GM18507 (cell line): ENCODE results near the gene EDN2.

ENCODE experiments used
- DNase-seq: peaks from one replicate; pipeline ENCODE4 v3.0.0; 2011; ENCODE audit warnings: low read depth; ENCODE audit not compliant: insufficient read length; ENCODE audit errors: extremely low spot score
- FAIRE-seq: peaks from 2 replicates; lab custom pipeline; 2011; peaks lifted over from hg19 to GRCh38; lab: Jason Lieb, UNC

EDN2 gene

GRCh38 chr1:41484402-41485241, at the start of gene EDN2:
Gene EDN2, minus strand, starts transcription at chr1:41484683. Its CDS starts 82 bp downstream, at chr1:41484601.
- DNase-seq (no peak), FAIRE-seq (no peak)

- FAIRE-seq (no peak), DNase-seq (no peak)
Observed at GRCh38 chr1:41533731-41534080, 49.2 kb upstream of the EDN2 start.

- no peak for DNase-seq
- no peak for FAIRE-seq
Observed at GRCh38 chr1:41533016-41533730, 48.7 kb upstream of the EDN2 start.

- FAIRE-seq = no peak
Observed at GRCh38 chr1:41532206-41532975, 47.9 kb upstream of the EDN2 start.

GRCh38 chr1:41530411-41530810, 45.9 kb upstream of the EDN2 start:
- FAIRE-seq (no peak), DNase-seq (no peak)

More at GRCh38 chr1:41532206-41532975, 47.9 kb upstream of the EDN2 start:
- DNase-seq = no peak

GRCh38 chr1:41529621-41530395, 45.3 kb upstream of the EDN2 start:
- FAIRE-seq = no peak

DNA sequence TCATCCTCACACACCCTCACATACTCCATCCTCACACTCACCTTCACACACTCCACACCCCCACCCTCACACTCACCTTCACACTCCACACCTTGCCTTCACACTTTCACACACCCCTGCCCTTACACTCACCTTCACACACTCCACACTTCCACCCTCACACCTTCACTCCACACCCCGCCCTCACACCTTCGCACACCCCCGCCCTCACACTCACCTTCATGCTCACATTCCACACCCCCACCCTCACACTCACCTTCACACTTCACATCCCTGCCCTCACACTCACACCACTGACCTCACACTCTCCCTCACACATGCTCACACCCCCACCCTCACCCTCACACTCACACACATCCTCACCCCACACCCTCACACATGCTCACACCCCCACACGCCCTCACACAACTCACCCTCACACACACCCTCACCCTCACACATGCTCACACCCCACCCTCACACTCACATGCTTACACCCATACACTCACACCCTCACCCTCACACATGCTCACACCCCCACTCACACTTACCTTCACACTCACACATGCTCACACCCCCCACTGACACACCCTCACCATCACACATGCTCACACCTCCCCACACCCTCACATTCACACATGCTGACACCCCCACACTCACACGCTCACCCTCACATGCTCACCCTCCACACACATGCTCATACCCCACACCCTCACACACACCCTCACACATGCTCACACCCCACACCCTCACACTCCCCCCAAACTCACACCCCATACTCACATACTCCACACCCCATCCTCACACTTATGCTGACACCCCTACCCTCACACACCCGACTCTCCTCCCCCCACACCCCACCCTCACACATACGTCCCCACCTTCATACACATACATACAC, 44.5 kb upstream of the EDN2 start:
- DNase-seq = no peak
- no peak for FAIRE-seq

More at GRCh38 chr1:41529621-41530395, 45.3 kb upstream of the EDN2 start:
- DNase-seq = no peak

DNA sequence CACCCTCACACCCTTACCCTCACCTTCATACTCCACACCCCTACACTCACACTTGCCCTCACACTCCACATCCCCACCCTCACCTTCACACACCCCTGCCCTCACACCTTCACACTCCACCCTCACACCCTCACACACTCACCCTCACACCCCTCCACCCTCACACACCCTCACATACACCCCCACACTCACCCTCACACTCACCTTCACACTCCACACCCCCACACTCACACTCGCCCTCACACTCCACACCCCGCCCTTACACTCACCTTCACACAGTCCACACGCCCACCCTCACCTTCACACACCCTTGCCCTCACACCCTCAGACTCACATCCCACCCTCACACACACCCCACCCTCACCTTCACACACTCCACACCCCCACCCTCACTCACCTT, 43.6 kb upstream of the EDN2 start:
- DNase-seq = no peak
- FAIRE-seq = no peak

- no peak for DNase-seq
- FAIRE-seq = no peak
Observed at GRCh38 chr1:41526956-41527561, 42.6 kb upstream of the EDN2 start.

DNA sequence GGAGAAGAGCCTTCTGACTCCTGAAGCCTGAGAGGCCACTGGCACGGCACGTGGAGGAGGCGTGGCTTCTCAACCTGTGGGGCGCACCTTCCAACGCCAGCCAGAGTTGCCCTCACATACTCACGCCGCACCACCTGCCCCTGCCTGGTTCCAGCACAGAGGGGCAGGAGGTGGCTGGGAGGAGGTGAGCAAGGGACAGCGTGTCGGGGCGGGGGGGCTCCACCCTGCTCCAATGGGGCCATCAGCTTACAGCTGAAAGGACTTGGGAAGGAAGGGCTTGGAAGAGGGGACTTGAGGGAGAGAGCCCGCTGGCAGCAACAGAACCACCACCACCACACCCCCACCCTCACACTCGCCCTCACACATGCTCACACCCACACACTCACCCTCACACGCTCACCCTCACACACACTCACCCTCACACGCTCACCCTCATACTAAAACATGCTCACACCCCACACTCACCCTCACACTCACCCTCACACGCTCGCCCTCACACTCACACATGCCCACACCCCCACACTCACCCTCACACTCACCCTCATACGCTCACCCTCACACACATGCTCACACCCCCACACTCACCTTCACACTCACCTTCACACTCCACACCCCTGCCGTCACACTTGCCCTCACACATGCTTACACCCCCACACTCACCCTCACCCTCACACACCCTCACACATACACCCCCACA, 41.6 kb upstream of the EDN2 start:
- DNase-seq = no peak
- FAIRE-seq = no peak

DNA sequence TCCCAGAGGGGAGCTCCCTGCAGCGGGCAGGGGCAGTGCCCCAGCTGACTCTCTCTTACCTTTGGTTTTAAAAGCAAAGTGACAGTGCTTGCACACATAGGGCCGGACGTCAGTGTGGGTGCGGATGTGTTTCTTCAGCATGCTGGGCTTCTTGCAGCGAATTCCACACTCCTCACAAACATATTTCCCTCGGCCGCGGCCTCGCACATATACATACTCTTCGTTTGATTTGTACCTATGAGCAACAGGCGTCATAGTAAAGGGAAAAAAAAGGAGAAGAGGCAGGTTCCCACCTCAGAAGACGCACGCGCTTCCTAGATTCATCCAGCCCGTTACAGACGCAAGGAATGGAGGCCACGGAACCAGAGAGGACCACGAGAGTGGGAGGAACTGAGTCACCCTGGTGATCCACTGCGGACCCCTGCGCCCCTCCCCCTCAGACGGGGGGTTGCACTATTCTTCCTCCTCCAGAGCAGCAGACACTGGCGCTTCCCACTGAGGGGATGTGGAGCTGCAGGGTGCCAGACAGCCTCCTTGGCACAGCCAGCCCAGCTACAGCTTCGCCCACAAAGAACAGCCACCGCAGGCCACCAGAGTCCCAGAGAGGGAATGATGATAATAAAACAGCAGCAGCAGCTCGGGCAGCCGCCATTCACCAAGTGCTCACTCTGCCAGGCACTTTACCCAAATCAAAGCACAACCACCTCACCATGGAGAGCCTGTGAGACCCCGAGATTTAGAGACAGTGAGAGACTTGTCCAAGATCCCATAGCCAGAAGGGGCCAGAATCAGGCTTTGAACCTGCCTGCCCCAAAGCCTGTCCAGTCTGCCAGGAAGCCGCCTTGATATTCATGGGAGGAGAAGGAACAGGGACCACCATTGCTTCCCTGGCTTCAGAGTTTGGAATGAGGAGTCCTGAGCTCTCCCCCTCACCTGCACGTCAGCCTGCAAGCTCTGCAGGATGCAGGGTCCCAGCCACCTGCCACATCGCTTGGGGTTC, 40.5 kb upstream of the EDN2 start:
- FAIRE-seq (no peak), DNase-seq (no peak)

- DNase-seq = no peak
- FAIRE-seq = no peak
Observed at GRCh38 chr1:41523949-41524675, 39.6 kb upstream of the EDN2 start.

- FAIRE-seq (no peak), DNase-seq (no peak)
Observed at GRCh38 chr1:41523071-41523470, 38.6 kb upstream of the EDN2 start.

GRCh38 chr1:41521766-41522165, 37.3 kb upstream of the EDN2 start:
- no peak for DNase-seq
- no peak for FAIRE-seq

DNA sequence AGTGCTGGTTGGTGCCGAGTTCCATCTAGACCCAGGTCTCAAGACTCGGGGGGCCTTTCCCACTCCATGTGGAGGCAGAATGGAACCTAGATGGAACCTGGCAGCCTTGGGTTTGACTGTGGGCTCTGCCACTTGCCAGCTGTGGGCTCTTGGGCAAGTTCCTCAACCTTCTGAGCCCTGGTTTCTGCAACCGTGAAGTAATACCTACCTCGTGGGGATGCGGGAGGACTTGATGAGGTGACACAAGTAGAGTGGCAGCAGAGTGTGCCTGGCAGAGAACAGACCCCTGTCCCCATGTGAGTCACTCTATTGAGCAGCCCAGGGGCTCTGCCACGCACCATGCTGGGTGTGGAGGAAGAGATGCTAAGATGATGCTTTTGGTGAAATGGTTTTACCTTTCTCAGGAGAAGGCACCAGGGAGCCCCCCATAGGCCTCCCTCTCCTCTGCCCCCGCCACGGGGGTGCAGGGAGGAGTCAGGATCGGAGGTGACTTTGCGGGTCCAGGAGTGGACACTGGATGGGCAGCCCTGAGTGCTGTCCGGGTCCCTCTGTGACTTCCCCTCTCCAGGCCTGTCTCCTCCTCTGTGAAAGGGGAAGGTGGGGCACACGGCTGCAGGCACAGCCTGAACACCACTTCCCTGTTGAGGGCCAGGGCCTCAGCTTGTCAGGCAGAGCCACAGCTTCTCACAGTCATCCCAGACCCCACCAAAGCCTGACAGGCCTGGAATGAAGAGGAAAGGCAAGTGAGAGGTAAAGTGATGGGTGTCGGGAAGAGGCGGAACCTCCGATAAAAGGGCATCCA, 36.7 kb upstream of the EDN2 start:
- DNase-seq (no peak), FAIRE-seq (no peak)
